Progenitor cell of endocrine pancreas (in vitro differentiated cells): ENCODE results near the gene TMEM218. TPM values are rescaled to one million over a fixed set of nuclear protein-coding genes. Genes with fewer than 3 reads are reported as not detected.

ENCODE experiments used
- DNase-seq: peaks from one replicate; pipeline ENCODE4 v3.0.0; 2021; ENCODE audit warnings: low spot score; ENCODE audit not compliant: unreplicated experiment
- H3K27ac Mint-ChIP-seq: 2 replicates; pipeline ENCODE4 v1.8.0; 2021; ENCODE audit warnings: mild to moderate bottlenecking, moderate library complexity, mixed read lengths
- H3K27me3 Mint-ChIP-seq: 2 replicates; pipeline ENCODE4 v1.8.0; 2021; ENCODE audit warnings: mixed read lengths
- H3K36me3 Mint-ChIP-seq: 2 replicates; pipeline ENCODE4 v1.8.0; 2022; ENCODE audit warnings: mixed read lengths; ENCODE audit not compliant: insufficient read depth
- H3K4me1 Mint-ChIP-seq: 2 replicates; pipeline ENCODE4 v1.8.0; 2021; ENCODE audit warnings: low read depth, mixed read lengths
- H3K4me3 Mint-ChIP-seq: 2 replicates; pipeline ENCODE4 v1.8.0; 2021; ENCODE audit warnings: low read depth, mild to moderate bottlenecking, moderate library complexity, mixed read lengths
- H3K9me3 Mint-ChIP-seq: 2 replicates; pipeline ENCODE4 v1.8.0; 2021; ENCODE audit warnings: low read depth, mixed read lengths
- CTCF ChIP-seq: fragments of 200-600 bp; sonication (generic); IDR thresholded peaks from one replicate; pipeline ENCODE4 v1.5.0; 2021; ENCODE audit warnings: antibody characterized with exemption, mild to moderate bottlenecking; ENCODE audit not compliant: unreplicated experiment
- total RNA-seq: library from RNA; stranded (reverse); gene quantifications from 2 replicates; pipeline ENCODE4 v1.2.1, GENCODE V29; 2021

The TMEM218 gene
- total RNA-seq, 1 donor from 2014 or later = 18.1 TPM

- peaks cover 4% of the 10 kb centered on the region for H3K4me1 Mint-ChIP-seq
- TF ChIP-seq CTCF = no peak
- DNase-seq = no peak
- H3K9me3 Mint-ChIP-seq = no peaks in the 10 kb centered on the region
- H3K27me3 Mint-ChIP-seq = peaks cover 39% of the 10 kb centered on the region
- H3K36me3 Mint-ChIP-seq = no peaks in the 10 kb centered on the region
- no peak overlapping the region for H3K4me3 Mint-ChIP-seq
- H3K27ac Mint-ChIP-seq = no peak overlapping the region
Measured at GRCh38 chr11:125140233-125140632, 28.8 kb upstream of the TMEM218 start.

GRCh38 chr11:125139778-125140177 is 28.4 kb upstream of the TMEM218 start:
- peaks cover 38% of the 10 kb centered on the region for H3K27me3 Mint-ChIP-seq
- peaks cover 4% of the 10 kb centered on the region for H3K4me1 Mint-ChIP-seq
- no peak for TF ChIP-seq CTCF
- H3K36me3 Mint-ChIP-seq = no peaks in the 10 kb centered on the region
- no peaks in the 10 kb centered on the region for H3K9me3 Mint-ChIP-seq
- H3K27ac Mint-ChIP-seq = no peak overlapping the region
- no peak overlapping the region for H3K4me3 Mint-ChIP-seq
- DNase-seq = no peak

GRCh38 chr11:125138966-125139365 is 27.5 kb upstream of the TMEM218 start:
- Mint-ChIP-seq H3K9me3 (no peaks in the 10 kb centered on the region), H3K4me3 (no peak overlapping the region), H3K4me1 (peaks cover 4% of the 10 kb centered on the region), H3K36me3 (no peaks in the 10 kb centered on the region), H3K27me3 (peaks cover 32% of the 10 kb centered on the region), H3K27ac (no peak overlapping the region)
- no peak for TF ChIP-seq CTCF
- no peak for DNase-seq

GRCh38 chr11:125136001-125136400 is 24.6 kb upstream of the TMEM218 start:
- H3K4me1 Mint-ChIP-seq = peaks cover 4% of the 10 kb centered on the region

GRCh38 chr11:125132596-125132995 is 21.2 kb upstream of the TMEM218 start:
- TF ChIP-seq CTCF = no peak
- H3K36me3 Mint-ChIP-seq = no peaks in the 10 kb centered on the region
- no peak overlapping the region for H3K27ac Mint-ChIP-seq

More at GRCh38 chr11:125136001-125136400, 24.6 kb upstream of the TMEM218 start:
- Mint-ChIP-seq H3K27ac (no peak overlapping the region), H3K27me3 (peaks cover 28% of the 10 kb centered on the region), H3K9me3 (no peaks in the 10 kb centered on the region), H3K36me3 (no peaks in the 10 kb centered on the region), H3K4me3 (no peak overlapping the region)
- no peak for TF ChIP-seq CTCF
- DNase-seq = no peak

More at GRCh38 chr11:125132596-125132995, 21.2 kb upstream of the TMEM218 start:
- no peak for DNase-seq
- Mint-ChIP-seq H3K4me3 (no peak overlapping the region), H3K27me3 (peaks cover 17% of the 10 kb centered on the region), H3K4me1 (no peaks in the 10 kb centered on the region), H3K9me3 (no peaks in the 10 kb centered on the region)
